Measurements from ENCODE around the gene VEGFA.

Gene VEGFA

DNA sequence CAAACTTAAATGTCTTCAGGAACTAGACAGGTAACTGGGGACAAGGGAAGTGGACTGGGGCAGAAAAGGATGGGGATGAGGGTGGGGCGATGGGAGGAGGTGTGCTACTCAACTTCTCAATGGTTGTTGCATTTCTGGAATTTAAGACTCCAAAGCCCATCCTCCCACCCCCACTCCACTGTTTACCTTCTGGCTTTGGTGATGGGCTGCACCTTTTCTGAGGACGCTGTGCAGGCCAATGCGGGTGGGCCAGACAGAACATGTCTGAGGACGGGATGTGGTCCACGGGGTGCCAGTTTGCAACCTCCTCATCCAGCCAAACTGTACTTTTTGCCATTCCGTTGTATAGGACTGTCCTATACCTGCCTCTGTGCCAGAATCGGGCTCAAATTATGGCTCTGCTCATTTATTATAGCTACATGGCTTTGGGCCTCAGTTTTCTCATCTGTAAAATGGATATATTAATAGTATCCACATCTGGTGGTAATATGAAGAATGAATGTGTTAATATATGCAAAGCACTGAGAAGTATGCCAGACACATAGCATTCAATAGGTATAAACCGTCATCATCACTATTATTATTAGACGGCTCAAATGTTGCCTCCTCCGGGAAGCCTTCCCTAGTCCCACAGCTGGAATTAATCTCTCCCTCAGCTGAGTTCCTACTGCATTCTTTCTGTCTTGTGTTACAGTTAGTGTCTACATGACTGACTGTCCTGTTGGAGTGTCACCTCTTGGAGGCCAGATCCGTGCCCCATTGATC lies 31.0 kb upstream of the VEGFA start:
- DNase-seq (ENCODE audit: low read depth): no peak

DNA sequence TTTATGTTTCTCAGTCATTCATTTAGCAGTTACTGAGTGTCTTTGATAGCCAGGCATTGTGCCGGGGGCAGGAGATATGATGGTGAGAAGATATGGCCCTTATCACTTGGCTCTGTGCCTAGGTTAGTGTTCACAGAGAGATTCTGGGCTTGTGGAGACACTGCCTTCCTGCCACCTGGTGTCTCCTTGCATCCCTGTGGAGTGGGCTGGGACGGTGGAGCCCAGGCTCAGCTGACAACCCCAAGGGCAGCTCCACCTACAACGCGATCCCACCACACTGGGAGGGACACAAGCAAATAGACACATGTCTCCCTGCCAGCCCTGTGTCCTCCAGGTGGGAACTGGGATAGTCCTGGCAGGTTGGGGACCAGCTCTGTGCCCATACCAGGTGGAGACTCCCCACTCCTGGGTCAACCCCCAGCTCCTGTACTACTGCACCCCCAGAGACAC lies 30.3 kb upstream of the VEGFA start:
- DNase-seq (ENCODE audit: low read depth): no peak

DNA sequence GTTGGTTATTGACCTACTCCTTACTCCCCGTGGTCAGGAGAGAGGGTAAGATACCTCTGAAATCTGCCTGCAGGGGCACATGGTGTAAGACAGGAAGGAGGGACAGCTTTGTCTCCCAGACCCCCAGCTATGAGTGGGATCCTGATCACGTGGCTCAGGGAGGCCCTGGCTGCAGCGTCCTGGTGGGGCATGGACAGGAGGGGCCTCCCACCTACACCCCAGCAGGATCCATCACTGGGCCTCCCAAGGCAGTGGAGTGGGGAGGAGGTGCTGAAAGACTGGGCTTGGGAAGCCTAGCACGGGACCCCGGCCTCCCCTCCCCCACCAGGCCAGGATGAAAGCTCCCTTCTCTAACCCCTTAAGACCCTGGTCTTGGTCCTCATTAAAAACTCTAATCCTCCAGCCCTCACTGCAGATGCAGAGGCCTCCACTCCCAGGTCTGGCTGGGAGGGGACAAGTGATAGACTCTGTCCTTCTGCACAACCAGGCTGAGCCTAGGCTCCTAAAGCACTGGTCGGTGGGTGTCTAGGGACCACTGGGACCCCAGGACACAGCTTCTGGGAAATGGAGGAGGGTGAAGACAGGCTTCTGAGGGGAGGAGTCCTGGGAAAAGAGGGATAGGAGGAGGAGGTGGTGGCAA lies 29.6 kb upstream of the VEGFA start:
- DNase-seq (ENCODE audit: low read depth): no peak

DNA sequence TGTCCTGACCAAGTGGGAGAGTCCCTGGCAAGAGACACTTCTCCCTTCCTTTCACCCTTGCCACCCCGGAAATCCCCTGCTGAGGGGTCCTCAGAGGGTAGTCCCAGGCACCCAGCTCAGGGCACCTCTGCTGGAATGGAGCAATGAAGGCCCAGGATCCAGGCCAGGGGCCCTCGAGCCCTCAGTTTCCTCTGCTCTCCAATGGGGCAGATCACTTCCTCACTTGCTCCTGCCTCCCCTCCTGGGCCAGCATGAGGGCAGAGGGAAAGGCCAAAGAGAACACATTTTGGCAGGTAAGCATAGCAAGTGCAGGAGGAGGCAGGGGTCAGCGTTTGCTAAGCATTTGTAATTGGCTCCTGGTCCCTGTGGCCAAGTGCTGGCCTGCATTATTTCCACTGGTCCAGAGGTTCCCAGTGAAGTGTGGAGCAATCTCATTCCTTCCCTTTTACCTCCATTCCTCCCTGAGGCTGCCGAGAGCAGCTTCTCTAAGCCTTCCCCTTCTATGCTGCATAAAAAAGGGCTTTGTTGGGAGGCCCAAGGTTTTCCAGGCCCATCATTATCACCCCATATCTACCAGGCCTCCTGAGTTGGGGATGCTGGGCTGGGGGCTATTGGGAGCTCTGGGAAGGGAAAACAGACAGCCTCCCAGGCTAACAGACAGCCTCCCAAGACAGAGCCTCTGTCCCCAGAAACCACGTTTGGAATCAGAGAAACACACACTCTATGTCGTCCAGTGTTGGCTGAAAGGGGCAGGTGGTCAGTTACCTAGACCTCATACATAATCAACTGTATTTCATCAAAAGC lies 28.8 kb upstream of the VEGFA start:
- DNase-seq (ENCODE audit: low read depth): no peak

DNA sequence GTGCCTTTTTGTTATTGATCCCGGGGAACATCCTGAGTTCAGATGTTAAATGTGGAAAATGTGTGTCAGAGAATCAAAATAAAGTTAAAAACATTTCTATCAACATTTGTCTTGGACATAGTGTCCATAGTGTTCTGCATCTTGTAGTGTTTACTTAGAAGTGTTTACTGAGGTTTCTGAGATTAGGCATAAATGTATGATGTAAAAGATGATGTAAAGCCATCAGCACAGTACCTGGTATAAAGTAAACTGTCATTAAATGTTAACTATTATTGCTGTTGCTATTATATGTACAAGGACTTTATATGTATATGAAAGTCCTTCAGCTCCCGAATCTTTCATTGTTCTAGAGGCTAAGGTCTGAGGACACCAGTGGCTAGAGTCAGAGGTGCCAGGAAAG lies 28.2 kb upstream of the VEGFA start:
- no peak for DNase-seq (ENCODE audit: low read depth)

DNA sequence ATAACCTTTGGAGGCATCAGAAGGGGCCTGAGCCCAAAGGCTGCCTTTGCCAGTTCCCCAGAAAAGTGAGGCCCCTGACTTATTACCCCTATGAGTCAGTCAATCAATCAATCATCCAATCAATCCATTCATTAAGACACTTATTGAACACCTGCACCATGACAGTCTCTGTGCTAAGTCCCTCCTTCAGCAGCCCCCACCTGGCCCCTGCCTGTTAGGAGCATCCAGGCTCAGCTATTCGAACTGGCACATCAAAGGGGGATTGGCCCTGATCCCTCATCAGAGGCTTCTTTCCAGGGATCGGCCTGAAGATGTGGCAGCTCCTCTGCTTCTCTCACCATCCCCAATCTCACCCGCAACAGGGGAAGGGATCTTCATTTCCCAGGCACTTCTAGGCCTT lies 27.7 kb upstream of the VEGFA start:
- DNase-seq (ENCODE audit: low read depth): no peak

DNA sequence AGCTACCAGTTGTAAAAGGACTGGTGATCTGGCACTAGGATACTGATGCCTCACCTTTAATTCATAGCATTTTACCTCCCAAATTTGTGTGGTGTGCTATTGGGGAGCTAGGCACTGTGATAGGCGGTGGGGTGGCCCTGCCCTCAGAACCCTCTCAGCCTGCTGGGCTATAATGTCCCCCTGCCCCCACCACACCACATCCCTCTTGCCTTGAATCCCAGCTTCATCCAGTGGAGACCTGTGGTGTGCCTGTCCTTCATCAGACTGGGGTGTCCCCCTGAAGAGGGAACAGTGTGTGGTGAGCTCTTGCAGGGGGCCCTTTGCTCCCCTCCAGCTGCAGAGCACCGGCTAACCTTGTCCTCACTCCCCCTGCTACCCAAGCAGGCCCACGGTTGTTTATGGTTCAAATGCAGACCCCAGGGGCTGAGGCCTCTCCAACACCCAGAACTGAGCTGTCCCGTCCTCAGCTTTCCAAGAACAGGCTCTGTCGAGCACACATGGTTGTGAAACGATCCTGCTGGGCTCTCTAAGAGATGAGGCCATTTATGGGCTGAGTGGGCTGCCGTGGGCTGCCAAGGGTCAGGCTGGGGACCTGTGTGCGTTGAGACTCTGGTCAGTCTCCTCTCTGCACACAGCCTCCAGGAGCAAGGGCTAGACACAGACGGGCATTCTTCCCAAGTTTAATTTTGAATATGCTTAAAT lies 26.9 kb upstream of the VEGFA start:
- DNase-seq (ENCODE audit: low read depth): no peak

DNA sequence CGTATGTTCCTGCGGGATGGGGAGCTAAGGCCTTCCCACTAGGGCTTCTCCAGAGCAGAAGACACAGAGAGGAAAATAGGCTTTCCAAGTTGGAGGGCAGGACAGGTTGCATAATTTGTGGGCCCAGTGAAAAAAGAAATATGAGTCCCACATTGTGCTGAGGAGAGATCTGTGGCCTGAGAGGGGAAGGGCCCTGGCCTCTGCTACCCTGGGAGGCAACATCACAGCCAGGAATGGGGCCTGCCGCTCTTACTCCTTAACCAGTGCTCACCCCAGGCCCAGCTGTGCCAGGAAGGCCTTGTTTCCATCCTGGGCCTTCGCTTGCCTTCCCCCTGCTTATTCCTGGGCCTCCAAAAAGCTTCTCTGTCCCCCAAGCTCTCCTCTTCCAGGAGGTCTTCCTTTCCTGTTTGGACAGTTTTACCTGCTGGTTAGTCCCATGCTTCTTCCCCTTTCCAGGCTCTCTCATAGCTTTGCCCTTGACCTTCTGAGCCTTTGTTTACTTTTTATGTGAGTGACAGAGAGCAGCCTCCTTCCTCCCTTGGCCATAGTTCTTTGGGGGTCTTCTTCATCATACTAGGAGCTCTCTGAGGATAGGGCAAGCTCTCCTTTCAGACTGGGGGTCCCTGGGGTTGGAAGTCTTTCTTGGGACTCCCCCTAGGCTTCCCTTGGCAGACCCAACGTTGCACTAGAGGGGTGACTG lies 26.2 kb upstream of the VEGFA start:
- no peak for DNase-seq (ENCODE audit: low read depth)

DNA sequence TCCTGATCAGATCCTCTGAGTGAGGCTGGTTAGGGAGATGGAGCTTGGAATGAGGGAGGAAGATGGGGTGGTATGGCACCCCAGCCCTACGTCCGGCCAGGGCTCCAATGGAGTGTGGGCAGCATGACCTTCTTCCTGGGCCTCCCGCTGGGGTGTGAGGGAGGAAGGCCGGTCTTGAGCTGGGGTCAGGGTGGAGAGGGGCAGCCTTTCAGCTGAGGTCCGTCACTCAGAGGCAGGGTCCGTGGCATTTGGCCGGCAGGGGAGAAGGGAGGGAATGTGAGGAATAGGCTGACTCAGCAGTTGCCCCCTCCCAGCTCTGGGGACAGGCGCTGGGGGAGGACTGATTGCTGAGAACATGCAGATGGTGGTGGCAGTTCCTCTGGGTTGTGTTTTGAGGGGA lies 25.5 kb upstream of the VEGFA start:
- no peak for DNase-seq (ENCODE audit: low read depth)

DNA sequence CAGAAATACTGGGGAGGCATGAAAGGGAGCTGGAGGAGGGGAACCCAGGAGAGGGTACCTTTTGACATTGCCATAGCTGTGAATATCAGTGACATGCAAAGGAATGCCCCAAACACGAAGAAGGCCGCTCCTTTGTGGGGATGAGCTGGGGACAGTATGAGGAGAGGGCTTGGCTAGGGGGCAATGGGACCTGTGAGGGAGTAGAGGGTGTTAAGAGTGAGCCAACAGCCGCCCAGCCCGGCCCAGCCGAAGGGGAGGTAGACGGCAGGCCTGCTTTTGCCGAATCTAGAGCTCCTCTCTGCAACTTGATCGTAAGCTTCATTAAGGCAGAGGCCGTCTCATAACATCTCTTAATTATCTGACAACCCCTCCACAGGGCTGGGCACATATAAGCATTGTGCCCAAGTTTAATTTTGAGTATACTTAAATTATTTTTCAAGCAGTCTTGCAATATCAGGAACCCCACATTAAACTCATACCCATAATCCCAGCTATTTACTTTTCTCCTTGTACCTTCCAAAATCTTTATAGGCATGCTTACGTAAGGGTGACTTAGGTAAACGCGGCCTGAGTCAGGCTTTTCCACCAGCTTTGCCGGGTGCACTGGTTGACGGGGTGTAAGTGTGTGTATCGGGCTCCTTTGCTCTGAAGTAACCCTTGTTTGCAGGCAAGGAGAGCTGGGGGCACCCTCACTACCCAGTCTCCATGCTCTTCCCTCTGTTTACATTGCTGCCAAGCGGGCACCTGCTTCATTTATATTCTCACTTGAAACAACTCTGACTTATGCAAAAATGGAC lies 24.9 kb upstream of the VEGFA start:
- DNase-seq (ENCODE audit: low read depth): no peak

DNA sequence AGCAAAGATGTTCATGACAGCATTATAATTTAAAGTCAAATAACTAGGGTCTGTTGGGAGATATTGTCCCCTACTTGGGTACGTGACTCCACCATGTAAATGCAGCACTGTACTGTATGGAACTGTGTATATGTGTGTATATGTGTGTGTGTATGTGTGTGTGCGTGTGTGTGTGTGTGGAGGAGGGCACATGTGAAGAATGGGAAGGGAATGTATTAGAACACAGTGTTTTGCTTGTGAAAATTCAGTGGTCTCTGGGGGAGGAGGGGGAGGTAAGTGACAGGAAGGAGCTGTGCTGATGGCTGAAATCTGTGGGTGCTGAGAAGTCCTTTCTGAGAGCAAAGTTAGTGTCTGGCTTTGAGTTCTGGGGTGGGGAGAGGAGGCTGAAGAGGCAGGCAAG lies 23.9 kb upstream of the VEGFA start:
- DNase-seq (ENCODE audit: low read depth): no peak

DNA sequence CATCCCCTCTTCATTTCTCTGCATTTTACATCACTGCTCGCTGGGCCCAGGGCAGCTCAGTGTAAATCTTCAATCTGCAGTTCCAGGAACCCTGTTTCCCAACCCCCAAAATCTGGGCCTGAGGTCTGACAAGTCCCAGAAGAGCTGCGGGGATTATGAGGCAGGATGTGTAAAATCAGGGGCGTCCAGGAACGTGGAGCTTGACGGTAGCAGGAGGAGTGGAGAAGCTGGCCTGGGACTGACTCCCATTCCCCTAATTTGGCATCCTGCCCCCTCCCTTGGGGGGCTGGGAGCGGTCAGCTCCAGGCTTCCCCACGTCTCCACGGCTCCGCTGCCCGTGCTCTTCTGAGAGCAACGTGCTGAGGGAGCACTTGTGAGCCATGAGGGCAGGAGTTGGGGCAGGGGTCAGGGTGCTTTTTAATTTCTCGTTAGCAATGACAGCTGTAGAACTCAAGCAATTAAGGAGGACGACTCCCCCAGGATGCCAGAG lies 23.4 kb upstream of the VEGFA start:
- no peak for DNase-seq (ENCODE audit: low read depth)

DNA sequence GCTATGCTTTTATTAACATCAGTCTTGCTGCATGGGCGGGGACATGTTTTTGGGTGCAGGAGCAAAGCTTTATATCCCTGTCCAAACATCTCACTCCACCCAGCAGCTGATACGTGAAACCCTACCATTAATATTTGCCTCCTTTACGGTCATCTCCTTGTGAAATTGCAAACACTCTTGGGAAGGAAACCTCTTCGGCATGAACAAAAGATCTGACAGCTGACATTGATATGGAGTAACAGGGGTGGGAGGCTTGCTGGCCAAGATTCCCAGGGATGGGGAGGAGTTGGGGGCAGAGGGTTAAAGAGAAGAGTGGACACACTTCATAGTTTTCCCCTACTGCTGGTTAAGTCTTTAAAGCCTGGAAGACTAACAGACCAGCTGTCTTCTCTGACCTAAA lies 22.2 kb upstream of the VEGFA start:
- DNase-seq (ENCODE audit: low read depth): no peak

DNA sequence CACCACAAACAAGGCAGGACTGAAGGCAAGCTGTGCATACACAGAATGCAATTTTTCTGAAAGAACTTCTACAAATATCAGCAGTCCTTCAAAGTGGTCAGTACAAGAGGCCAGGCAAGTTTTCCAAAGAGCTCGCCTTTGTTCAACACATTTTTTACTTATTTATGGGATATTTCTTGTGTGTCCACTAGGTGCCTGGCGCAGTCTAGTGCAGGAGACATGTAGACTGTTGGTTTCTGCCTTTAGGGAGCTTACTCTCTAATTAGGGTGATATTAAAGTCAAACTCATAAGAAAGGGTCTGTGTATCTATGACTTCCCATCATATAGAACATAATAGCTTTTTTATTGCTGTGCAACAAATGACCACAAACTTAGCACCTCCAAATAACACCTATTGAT lies 21.2 kb upstream of the VEGFA start:
- DNase-seq (ENCODE audit: low read depth): no peak

DNA sequence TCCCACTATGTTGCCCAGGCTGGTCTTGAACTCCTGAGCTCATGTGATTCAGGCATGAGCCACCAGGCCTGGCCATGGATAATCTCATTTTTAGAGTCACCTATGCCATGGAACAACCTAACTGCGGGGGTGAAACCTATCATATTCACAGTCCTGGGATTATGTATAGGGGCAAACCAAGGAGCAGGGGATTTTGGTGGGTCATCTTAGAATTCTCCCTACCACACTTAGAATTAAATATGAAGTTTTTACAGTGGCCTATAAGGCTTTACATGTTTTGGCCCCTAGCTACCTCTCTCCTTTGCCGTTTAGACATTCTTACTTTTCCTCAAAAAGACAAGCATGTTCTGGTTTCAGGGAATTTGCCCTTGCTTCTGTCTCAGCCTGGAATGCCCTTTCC lies 20.6 kb upstream of the VEGFA start:
- no peak for DNase-seq (ENCODE audit: low read depth)

DNA sequence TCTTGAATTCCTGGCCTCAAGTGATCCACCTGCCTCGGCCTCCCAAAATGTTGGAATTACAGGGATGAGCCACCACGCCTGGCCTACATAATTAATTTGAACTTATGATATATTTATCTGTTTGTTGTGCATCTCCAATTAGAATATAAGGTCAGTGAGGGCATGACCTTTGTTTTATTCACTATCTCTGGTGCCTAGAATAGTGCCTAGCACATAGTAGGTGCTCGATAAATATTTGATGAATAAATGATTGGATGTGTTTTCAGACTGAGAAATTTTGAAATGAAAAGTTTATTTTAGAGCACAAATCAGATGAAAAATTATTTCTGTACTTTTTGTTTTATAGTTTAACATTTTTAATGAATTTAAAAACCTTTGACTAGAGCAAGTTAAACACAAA lies 19.4 kb upstream of the VEGFA start:
- DNase-seq (ENCODE audit: low read depth): no peak

DNA sequence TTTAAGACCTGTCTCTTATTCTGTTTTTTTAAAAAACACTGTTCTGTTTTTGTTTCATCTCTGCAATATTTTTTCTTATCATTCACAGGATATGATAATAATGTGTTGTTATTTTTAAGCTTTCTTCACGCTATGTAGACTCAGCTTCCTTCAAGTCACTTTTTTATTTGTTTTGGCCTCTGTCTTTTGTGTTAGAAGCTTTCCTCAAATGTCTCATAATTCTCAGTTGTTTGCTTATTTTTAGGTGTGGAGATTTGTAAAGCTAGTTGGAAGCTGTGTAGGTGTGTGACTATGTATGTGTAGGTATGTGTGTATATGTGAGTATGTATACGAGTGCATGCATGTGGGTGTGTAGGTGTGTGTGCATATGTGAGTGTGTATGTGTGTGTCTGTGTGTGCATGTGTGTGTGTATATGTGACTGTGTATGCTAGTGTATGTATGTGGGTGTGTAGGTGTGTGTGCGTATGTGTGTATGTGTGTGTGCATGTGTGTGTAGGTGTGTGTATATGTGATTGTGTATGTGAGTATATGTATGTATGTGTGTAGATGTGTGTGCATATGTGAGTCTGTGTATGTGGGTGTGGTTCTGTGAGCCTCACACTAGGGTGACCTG lies 16.3 kb upstream of the VEGFA start:
- no peak for DNase-seq (ENCODE audit: low read depth)

DNA sequence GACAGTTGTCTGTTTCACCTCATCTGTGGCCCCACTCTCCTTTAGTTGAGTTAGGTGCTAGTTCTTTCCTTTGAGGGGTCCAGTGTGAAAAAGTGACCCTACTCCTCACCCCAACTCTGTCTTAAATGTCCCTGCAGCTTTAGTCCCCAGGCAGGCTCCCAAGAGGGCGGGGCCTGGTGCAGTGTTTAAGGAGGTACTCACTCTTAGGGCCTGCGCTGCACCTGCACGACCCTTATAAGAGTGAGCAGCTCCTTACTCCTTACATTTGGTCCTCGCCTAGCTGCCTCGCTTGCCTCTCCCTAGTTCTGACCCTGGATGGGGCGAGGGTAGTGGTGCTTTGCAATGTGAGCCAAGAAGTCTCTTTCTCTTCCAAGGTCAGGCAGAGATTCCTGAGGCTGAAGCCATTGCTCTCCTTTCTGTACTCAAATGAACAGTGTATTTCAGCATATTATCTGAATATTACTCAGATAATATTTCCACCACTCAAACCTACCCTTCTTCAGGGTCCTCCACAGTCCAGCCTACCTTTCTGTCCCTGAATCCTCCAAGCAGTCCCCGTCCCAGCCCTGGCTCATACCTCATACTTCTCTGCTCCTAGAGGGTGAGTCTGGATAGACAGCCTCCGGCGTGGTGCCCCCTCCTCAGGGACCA lies 11.9 kb upstream of the VEGFA start:
- DNase-seq (ENCODE audit: low read depth): no peak

DNA sequence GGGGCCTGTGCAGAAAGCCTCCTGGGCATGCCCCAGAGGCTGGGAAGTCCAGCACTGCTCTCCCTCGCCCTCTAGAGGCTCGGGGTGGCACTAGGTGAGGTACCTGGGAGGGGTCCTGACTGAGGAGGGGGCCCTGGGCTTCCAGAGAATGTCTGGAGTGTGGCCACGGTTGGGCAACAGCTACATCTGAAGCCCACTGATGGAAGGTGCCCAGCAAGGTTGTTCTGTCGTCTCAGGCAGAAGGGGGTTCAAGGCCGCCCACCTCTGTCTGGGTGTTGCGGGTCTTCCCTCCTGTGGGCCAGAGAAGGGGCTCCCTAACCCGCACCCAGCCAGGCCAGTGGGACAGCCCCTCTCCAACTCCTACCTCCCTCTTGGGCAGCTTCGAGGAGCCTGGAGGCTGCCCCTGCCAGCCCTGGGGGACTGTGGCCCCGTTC lies 11.4 kb upstream of the VEGFA start:
- no peak for DNase-seq (ENCODE audit: low read depth)

All from activated T-cell treated with anti-CD3 and anti-CD28 coated beads for 24 hours (primary cell).